ENCODE data around the gene GRIN1.

The GRIN1 gene

GRCh38 chr9:137188490-137189296 lies 49.7 kb downstream of the GRIN1 start, which contains the start of the genes ANAPC2 and SSNA1:
Gene ANAPC2, minus strand, starts transcription at chr9:137188560. Its CDS starts 28 bp downstream, at chr9:137188532.
Gene SSNA1, plus strand, starts transcription at chr9:137188676. Its CDS starts 51 bp downstream, at chr9:137188727.
- Histone ChIP-seq H3K36me3 (ENCODE audit: control insufficient read depth, insufficient read depth, low read length) (peaks cover 36% of the 10 kb centered on the region), H3K4me1 (ENCODE audit: control insufficient read depth, insufficient read depth, low read length, poor library complexity, severe bottlenecking) (peaks cover 37% of the 10 kb centered on the region), H3K27me3 (replicated peaks; ENCODE audit: control insufficient read depth, insufficient read depth, low read length, poor library complexity, severe bottlenecking) (no peaks in the 10 kb centered on the region), H3K4me3 (ENCODE audit: insufficient read depth, low read depth, low read length, poor library complexity, severe bottlenecking) (peak within 1 kb of the TSS; percentile 88), H3K9me3 (ENCODE audit: control insufficient read depth, low read length) (no peaks in the 10 kb centered on the region), H3K27ac (ENCODE audit: insufficient read depth, low read length, poor library complexity, severe bottlenecking) (peak within 1 kb of the TSS; percentile 96)
- DNase-seq = peak; percentile 85 to 89 (median 88)

GRCh38 chr9:137189297-137190295 lies 50.6 kb downstream of the GRIN1 start:
- Histone ChIP-seq H3K27me3 (replicated peaks; ENCODE audit: control insufficient read depth, insufficient read depth, low read length, poor library complexity, severe bottlenecking) (no peaks in the 10 kb centered on the region), H3K4me1 (ENCODE audit: control insufficient read depth, insufficient read depth, low read length, poor library complexity, severe bottlenecking) (peaks cover 37% of the 10 kb centered on the region), H3K27ac (ENCODE audit: insufficient read depth, low read length, poor library complexity, severe bottlenecking) (peak overlapping the region; percentile 96), H3K36me3 (ENCODE audit: control insufficient read depth, insufficient read depth, low read length) (peaks cover 27% of the 10 kb centered on the region), H3K4me3 (ENCODE audit: insufficient read depth, low read depth, low read length, poor library complexity, severe bottlenecking) (peak overlapping the region; percentile 88), H3K9me3 (ENCODE audit: control insufficient read depth, low read length) (no peaks in the 10 kb centered on the region)
- no peak for DNase-seq

- Histone ChIP-seq H3K27me3 (replicated peaks; ENCODE audit: control insufficient read depth, insufficient read depth, low read length, poor library complexity, severe bottlenecking) (no peaks in the 10 kb centered on the region), H3K36me3 (ENCODE audit: control insufficient read depth, insufficient read depth, low read length) (peaks cover 20% of the 10 kb centered on the region), H3K4me1 (ENCODE audit: control insufficient read depth, insufficient read depth, low read length, poor library complexity, severe bottlenecking) (peaks cover 37% of the 10 kb centered on the region), H3K27ac (ENCODE audit: insufficient read depth, low read length, poor library complexity, severe bottlenecking) (peak overlapping the region; percentile 96), H3K4me3 (ENCODE audit: insufficient read depth, low read depth, low read length, poor library complexity, severe bottlenecking) (no peak overlapping the region), H3K9me3 (ENCODE audit: control insufficient read depth, low read length) (no peaks in the 10 kb centered on the region)
- no peak for DNase-seq
Observed at GRCh38 chr9:137190315-137190856, 51.4 kb downstream of the GRIN1 start.

GRCh38 chr9:137191245-137191644 lies 52.3 kb downstream of the GRIN1 start:
- Histone ChIP-seq H3K27me3 (replicated peaks; ENCODE audit: control insufficient read depth, insufficient read depth, low read length, poor library complexity, severe bottlenecking) (no peaks in the 10 kb centered on the region), H3K27ac (ENCODE audit: insufficient read depth, low read length, poor library complexity, severe bottlenecking) (no peak overlapping the region), H3K36me3 (ENCODE audit: control insufficient read depth, insufficient read depth, low read length) (peaks cover 12% of the 10 kb centered on the region), H3K4me1 (ENCODE audit: control insufficient read depth, insufficient read depth, low read length, poor library complexity, severe bottlenecking) (peaks cover 32% of the 10 kb centered on the region), H3K9me3 (ENCODE audit: control insufficient read depth, low read length) (no peaks in the 10 kb centered on the region), H3K4me3 (ENCODE audit: insufficient read depth, low read depth, low read length, poor library complexity, severe bottlenecking) (no peak overlapping the region)
- no peak for DNase-seq

GRCh38 chr9:137191691-137192447 lies 52.9 kb downstream of the GRIN1 start:
- Histone ChIP-seq H3K27me3 (replicated peaks; ENCODE audit: control insufficient read depth, insufficient read depth, low read length, poor library complexity, severe bottlenecking) (no peaks in the 10 kb centered on the region), H3K4me3 (ENCODE audit: insufficient read depth, low read depth, low read length, poor library complexity, severe bottlenecking) (no peak overlapping the region), H3K27ac (ENCODE audit: insufficient read depth, low read length, poor library complexity, severe bottlenecking) (no peak overlapping the region), H3K9me3 (ENCODE audit: control insufficient read depth, low read length) (no peaks in the 10 kb centered on the region), H3K4me1 (ENCODE audit: control insufficient read depth, insufficient read depth, low read length, poor library complexity, severe bottlenecking) (peaks cover 26% of the 10 kb centered on the region), H3K36me3 (ENCODE audit: control insufficient read depth, insufficient read depth, low read length) (peaks cover 12% of the 10 kb centered on the region)
- DNase-seq = no peak

- no peak overlapping the region for H3K27ac ChIP-seq (ENCODE audit: insufficient read depth, low read length, poor library complexity, severe bottlenecking)
- no peak for DNase-seq
Observed at GRCh38 chr9:137192448-137192780, 53.5 kb downstream of the GRIN1 start.

GRCh38 chr9:137192859-137193258 lies 53.9 kb downstream of the GRIN1 start:
- no peaks in the 10 kb centered on the region for H3K27me3 ChIP-seq (replicated peaks; ENCODE audit: control insufficient read depth, insufficient read depth, low read length, poor library complexity, severe bottlenecking)
- no peak for DNase-seq
- H3K4me1 ChIP-seq (ENCODE audit: control insufficient read depth, insufficient read depth, low read length, poor library complexity, severe bottlenecking) = peaks cover 16% of the 10 kb centered on the region
- peaks cover 12% of the 10 kb centered on the region for H3K36me3 ChIP-seq (ENCODE audit: control insufficient read depth, insufficient read depth, low read length)
- no peaks in the 10 kb centered on the region for H3K9me3 ChIP-seq (ENCODE audit: control insufficient read depth, low read length)
- H3K4me3 ChIP-seq (ENCODE audit: insufficient read depth, low read depth, low read length, poor library complexity, severe bottlenecking) = no peak overlapping the region
- H3K27ac ChIP-seq (ENCODE audit: insufficient read depth, low read length, poor library complexity, severe bottlenecking) = no peak overlapping the region

More at GRCh38 chr9:137192448-137192780, 53.5 kb downstream of the GRIN1 start:
- Histone ChIP-seq H3K27me3 (replicated peaks; ENCODE audit: control insufficient read depth, insufficient read depth, low read length, poor library complexity, severe bottlenecking) (no peaks in the 10 kb centered on the region), H3K9me3 (ENCODE audit: control insufficient read depth, low read length) (no peaks in the 10 kb centered on the region), H3K4me1 (ENCODE audit: control insufficient read depth, insufficient read depth, low read length, poor library complexity, severe bottlenecking) (peaks cover 20% of the 10 kb centered on the region), H3K4me3 (ENCODE audit: insufficient read depth, low read depth, low read length, poor library complexity, severe bottlenecking) (no peak overlapping the region), H3K36me3 (ENCODE audit: control insufficient read depth, insufficient read depth, low read length) (peaks cover 12% of the 10 kb centered on the region)

GRCh38 chr9:137193771-137194170 lies 54.8 kb downstream of the GRIN1 start:
- no peak for DNase-seq
- Histone ChIP-seq H3K27me3 (replicated peaks; ENCODE audit: control insufficient read depth, insufficient read depth, low read length, poor library complexity, severe bottlenecking) (no peaks in the 10 kb centered on the region), H3K9me3 (ENCODE audit: control insufficient read depth, low read length) (no peaks in the 10 kb centered on the region), H3K36me3 (ENCODE audit: control insufficient read depth, insufficient read depth, low read length) (peaks cover 12% of the 10 kb centered on the region), H3K4me1 (ENCODE audit: control insufficient read depth, insufficient read depth, low read length, poor library complexity, severe bottlenecking) (peaks cover 13% of the 10 kb centered on the region), H3K27ac (ENCODE audit: insufficient read depth, low read length, poor library complexity, severe bottlenecking) (no peak overlapping the region), H3K4me3 (ENCODE audit: insufficient read depth, low read depth, low read length, poor library complexity, severe bottlenecking) (no peak overlapping the region)

- H3K27me3 ChIP-seq (replicated peaks; ENCODE audit: control insufficient read depth, insufficient read depth, low read length, poor library complexity, severe bottlenecking) = no peaks in the 10 kb centered on the region
- no peaks in the 10 kb centered on the region for H3K9me3 ChIP-seq (ENCODE audit: control insufficient read depth, low read length)
- no peak overlapping the region for H3K27ac ChIP-seq (ENCODE audit: insufficient read depth, low read length, poor library complexity, severe bottlenecking)
- H3K4me1 ChIP-seq (ENCODE audit: control insufficient read depth, insufficient read depth, low read length, poor library complexity, severe bottlenecking) = peaks cover 11% of the 10 kb centered on the region
- no peak for DNase-seq
- no peak overlapping the region for H3K4me3 ChIP-seq (ENCODE audit: insufficient read depth, low read depth, low read length, poor library complexity, severe bottlenecking)
- peaks cover 11% of the 10 kb centered on the region for H3K36me3 ChIP-seq (ENCODE audit: control insufficient read depth, insufficient read depth, low read length)
Observed at GRCh38 chr9:137194388-137194787, 55.4 kb downstream of the GRIN1 start.

Data from effector memory CD4-positive, alpha-beta T cell (primary cell).